A549 (cell line): Measurements from ENCODE around the gene RAX2.

Source experiments
- MYC ChIP-seq: IDR thresholded peaks from 2 replicates; pipeline ENCODE4 v1.6.1; 2012; ENCODE audit warnings: mild to moderate bottlenecking, inconsistent platforms, low read length, improper control_type of control experiment, borderline replicate concordance
- POLR2A ChIP-seq: IDR thresholded peaks from 2 replicates; pipeline ENCODE4 v1.6.1; 2012; ENCODE audit warnings: mild to moderate bottlenecking, low read length
- RARB ChIP-seq: fragments of 250-450 bp; sonication (Bioruptor Pico); IDR thresholded peaks from 2 replicates; pipeline ENCODE4 v1.8.0; 2021; ENCODE audit warnings: mild to moderate bottlenecking, moderate library complexity
- RCOR1 ChIP-seq: fragments of 150-350 bp; IDR thresholded peaks from 2 replicates; pipeline ENCODE4 v1.6.1; 2014; ENCODE audit warnings: antibody characterized with exemption, low read length, low read depth
- TF ChIP-seq, protein P1 (sequence below): fragments of >200 bp; sonication (Bioruptor Twin); formaldehyde crosslinking; IDR thresholded peaks from 3 replicates; pipeline ENCODE4 v1.5.1; 2016
- TF ChIP-seq, protein P2 (sequence below): fragments of 250-450 bp; sonication (Bioruptor Pico); IDR thresholded peaks from 2 replicates; pipeline ENCODE4 v1.5.0; 2021; ENCODE audit warnings: mild to moderate bottlenecking, moderate library complexity, borderline replicate concordance

DNA sequence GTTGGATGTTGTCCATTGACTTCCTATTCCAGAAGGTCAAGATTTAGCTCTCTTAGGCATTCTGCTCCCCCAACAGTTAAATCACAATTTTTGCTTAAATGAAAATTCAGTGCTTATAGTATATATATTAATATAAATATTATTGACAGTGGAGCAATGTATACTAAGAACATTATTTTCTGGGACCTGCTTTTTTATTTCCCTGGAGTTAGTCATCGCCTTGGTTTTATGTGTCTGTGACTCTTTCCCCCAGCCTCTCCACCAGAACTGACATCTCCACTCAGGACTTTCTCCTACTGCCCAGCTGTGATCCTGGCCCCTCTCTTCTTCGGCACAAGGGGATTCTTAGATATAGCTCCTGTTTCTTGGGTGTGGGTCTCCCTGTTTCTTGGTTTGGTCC, 24.3 kb upstream of the RAX2 start:
- TF ChIP-seq, protein P1, sequence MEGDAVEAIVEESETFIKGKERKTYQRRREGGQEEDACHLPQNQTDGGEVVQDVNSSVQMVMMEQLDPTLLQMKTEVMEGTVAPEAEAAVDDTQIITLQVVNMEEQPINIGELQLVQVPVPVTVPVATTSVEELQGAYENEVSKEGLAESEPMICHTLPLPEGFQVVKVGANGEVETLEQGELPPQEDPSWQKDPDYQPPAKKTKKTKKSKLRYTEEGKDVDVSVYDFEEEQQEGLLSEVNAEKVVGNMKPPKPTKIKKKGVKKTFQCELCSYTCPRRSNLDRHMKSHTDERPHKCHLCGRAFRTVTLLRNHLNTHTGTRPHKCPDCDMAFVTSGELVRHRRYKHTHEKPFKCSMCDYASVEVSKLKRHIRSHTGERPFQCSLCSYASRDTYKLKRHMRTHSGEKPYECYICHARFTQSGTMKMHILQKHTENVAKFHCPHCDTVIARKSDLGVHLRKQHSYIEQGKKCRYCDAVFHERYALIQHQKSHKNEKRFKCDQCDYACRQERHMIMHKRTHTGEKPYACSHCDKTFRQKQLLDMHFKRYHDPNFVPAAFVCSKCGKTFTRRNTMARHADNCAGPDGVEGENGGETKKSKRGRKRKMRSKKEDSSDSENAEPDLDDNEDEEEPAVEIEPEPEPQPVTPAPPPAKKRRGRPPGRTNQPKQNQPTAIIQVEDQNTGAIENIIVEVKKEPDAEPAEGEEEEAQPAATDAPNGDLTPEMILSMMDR, result no peak
- TF ChIP-seq RCOR1 (no peak), RARB (no peak), MYC (no peak), POLR2A (no peak)
- TF ChIP-seq, protein P2, sequence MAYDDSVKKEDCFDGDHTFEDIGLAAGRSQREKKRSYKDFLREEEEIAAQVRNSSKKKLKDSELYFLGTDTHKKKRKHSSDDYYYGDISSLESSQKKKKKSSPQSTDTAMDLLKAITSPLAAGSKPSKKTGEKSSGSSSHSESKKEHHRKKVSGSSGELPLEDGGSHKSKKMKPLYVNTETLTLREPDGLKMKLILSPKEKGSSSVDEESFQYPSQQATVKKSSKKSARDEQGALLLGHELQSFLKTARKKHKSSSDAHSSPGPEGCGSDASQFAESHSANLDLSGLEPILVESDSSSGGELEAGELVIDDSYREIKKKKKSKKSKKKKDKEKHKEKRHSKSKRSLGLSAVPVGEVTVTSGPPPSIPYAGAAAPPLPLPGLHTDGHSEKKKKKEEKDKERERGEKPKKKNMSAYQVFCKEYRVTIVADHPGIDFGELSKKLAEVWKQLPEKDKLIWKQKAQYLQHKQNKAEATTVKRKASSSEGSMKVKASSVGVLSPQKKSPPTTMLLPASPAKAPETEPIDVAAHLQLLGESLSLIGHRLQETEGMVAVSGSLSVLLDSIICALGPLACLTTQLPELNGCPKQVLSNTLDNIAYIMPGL (CRISPR knock-in tag), result no peak
